ENCODE results near the gene SLC25A1. TPM values are rescaled to one million over a fixed set of nuclear protein-coding genes. Genes with fewer than 3 reads are reported as not detected.

Gene SLC25A1
- total RNA-seq, 1 donor = 63.7 TPM

- Histone ChIP-seq H3K27ac (ENCODE audit: low read depth, low read length) (no peak overlapping the region), H3K4me3 (ENCODE audit: insufficient read depth, low read length) (no peak overlapping the region), H3K4me1 (ENCODE audit: insufficient read depth, low read length) (peaks cover 4% of the 10 kb centered on the region), H3K79me2 (ENCODE audit: insufficient read depth, low read length) (peaks cover 6% of the 10 kb centered on the region), H2AFZ (ENCODE audit: low read length) (no peak overlapping the region), H3K27me3 (ENCODE audit: insufficient read depth, low read length) (no peaks in the 10 kb centered on the region), H4K20me1 (ENCODE audit: insufficient read depth, low read length) (peaks cover 1% of the 10 kb centered on the region), H3K4me2 (ENCODE audit: insufficient read depth, low read length) (no peak overlapping the region), H3K36me3 (ENCODE audit: insufficient read depth, low read length) (no peaks in the 10 kb centered on the region), H3K9me3 (ENCODE audit: low read depth, low read length) (no peaks in the 10 kb centered on the region)
- TF ChIP-seq CTCF (IDR thresholded peaks at IDR 0.05; ENCODE audit: extremely low read depth, low read depth, low read length) = no peak
- DNase-seq (ENCODE audit: insufficient read length, low spot score, missing footprints) = peak; percentile 80
Observed at GRCh38 chr22:19126309-19127273, 51.9 kb downstream of the SLC25A1 start.

Other genes with a start within 250 kb of the SLC25A1 start
- under 0.01 TPM in 1 of 2 replicates, not detected in the other for gene PRODH, start 242.4 kb downstream of the SLC25A1 start, total RNA-seq
- 40.7 and 43.4 TPM in 2 replicates for gene DGCR2, start 56.3 kb downstream of the SLC25A1 start, total RNA-seq
- gene TSSK2, start 47.4 kb downstream of the SLC25A1 start, total RNA-seq = not detected in 2 replicates
- 19.4 and 22.1 TPM in 2 replicates for gene ESS2, start 34.1 kb downstream of the SLC25A1 start, total RNA-seq
- gene GSC2, start 28.4 kb downstream of the SLC25A1 start, total RNA-seq = not detected in 2 replicates
- 28.6 and 29.7 TPM in 2 replicates for gene CLTCL1, start 113.0 kb upstream of the SLC25A1 start, total RNA-seq